ENCODE results near the gene UGT1A4.

UGT1A4 gene

DNA sequence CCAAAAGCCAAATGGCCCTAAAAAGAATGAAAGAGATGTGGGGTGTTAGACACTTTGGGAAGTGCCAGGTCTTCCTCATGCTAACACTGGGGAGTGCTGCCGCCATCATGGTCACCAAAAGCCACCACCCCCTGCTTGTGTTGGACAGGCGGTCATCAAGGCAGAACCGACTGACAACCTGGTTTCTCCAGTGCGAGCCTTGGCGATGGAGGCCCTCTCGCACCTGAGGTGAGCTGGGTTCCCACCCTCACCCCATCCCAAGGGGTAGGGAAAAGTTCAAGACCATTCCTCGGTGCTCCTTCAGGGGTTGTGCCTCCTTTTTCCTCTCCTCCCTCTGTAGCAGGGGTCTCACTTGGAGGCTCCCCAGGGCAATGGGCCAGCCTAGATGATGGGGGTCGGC lies 93.2 kb downstream of the UGT1A4 start:
- DNase-seq (ENCODE audit: low spot score) = no peak

DNA sequence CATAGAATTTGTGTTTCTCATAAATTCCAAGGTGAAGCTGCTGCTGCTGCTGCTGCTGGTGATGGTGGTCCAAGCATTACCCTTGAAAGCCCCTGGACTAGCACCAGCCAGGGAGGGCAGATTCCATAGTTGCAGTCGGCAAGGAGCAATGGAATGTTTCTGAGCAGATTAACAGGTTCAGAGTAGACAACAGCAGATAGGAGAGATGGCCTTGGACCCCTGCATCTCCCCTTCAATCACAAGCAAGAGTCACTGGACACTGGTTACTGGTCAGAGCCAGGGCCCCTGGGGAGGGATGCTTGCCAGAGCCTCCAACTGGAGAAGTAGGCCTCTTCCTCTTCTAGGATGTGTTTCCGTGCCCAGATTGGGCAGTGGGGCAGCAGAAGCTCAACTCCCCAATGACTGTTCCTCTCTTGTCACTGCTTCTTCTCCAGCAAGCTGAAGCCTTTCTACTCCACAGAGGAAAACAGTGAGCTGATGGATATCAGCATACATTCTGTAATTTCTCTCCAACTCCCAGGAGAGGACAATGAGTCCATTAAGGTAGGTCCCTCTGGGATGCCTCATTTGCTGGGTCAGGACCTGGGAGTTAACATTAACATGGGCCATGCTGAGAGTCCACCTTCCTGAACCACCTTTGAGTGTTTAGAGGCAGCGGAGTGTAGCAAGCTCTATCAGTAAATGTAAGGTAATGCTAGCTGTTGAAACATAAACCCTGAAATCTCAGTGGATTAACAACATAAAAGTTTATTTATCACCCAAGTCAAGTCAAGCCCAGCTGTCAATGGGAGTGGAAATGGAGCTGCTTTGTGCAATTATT lies 94.9 kb downstream of the UGT1A4 start:
- DNase-seq (ENCODE audit: low spot score) = peak; percentile 33

DNA sequence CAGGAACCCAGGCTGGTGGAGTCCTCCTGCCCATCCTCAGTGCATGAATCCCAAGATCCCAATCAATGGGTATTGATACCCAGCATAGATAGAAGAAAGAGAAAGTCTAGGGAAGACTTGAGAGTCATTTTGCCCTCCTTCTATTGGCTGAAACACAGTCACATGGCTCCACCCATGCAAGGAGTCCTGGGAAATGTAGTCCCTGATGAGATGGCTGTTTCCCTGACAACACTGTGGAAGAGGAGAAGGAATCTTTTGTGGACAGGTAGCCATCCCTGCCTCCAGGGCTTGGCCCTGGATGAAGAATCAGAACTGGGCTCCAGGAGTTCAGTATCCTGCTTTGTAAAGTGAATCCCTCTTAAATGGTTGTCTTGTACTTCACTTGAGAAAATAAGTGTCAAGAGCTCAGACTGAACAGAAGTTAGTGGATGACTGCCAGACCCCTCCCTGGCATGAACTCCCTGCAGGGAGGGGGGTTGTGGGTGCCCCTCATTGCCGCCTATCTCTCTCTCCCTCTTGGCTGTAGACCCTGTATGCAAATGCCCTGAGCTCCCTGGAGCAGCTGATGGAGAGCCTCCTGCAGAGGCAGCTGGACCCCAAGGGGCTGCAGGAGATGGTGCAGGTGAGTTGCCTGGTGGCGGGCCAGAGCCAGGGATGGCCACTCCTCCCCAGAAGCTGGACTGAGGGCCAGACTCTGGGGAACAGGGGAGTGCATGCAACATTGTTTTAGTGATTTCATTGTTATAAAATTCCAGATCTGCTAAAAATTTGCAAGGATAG lies 95.7 kb downstream of the UGT1A4 start:
- peak; percentile 18 for DNase-seq (ENCODE audit: low spot score)

DNA sequence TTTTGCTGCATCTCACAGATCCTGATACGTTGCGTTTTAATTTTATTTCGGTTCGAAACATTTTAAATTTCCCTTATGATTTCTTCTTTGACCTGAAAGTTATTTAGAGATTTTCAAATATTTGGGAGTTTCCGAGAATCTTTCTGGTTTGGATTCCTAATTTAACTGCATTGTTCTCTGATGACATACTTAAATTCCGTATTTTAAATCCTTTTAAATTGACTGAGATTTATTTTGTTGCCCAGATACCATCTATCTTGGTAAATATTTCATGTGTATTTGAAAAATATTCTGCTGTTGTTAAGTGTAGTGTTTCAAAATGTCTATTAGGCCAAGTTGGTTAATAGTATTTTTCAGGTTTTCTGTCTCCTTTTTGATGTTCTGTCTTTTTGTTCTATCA lies 97.3 kb downstream of the UGT1A4 start:
- DNase-seq (ENCODE audit: low spot score) = no peak

DNA sequence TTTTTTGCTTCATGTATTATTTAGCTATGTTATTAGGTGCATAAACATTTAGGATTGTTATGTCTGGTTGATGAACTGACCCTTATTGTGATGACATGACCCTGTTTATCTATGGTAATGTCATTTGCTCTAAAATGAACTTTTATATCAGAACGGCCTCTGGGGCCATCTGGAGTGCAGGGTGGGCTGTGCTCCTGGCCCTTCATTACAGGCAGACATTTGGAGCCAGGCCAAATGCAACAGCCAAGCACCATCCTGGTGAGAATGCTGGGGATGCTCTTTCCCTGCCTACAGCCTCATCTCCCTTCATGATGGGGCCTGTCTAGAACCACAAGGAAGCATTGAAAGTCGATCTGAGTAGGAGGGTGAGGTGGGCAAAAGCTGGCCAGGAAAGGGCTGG lies 97.8 kb downstream of the UGT1A4 start:
- no peak for DNase-seq (ENCODE audit: low spot score)

DNA sequence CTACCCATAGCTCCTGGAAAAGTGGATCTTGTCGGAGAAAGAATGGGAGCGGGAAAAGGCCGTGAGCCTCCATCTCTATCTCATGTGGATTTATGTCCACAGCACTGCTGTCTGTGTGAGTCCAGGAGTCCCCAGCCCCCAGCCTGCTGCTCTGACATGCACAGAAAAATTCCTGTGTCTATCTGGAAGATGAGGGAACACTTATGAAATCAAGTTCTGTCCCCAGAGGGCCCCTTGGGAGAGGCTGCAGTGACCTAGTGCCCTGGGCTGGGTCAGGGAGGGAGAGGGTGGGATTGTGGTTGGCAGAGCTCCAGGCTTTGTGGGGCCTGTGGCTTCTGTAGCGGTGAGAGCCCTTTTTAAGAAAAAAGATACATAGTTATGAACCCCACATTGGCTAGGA lies 98.2 kb downstream of the UGT1A4 start:
- DNase-seq (ENCODE audit: low spot score) = peak; percentile 31

DNA sequence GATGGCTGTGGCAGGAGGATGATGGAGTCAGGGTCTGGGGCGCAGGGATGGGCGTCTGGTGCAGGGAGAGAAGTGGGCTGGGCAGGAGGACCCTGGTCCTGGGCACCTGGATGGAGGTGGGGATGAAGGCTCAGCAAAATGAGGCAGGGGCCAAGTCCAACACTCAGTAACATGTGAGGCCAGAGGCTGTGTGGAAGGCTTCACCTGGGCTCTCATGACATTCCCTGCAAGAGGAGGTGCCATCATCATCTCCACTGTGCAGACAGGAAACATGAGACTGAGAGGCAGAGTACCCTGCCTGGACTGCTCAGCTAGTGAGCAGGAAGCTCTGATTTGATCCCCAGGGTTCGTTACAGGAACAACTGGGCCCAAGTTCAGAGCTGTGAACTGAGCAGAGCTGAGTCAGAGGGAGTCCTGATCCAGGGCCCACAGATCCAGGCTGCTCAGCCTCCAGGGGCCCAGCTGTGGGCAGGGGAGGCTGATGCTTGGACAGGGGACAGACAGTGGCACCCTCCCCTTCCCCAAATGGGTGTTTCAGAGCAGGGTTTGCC lies 98.9 kb downstream of the UGT1A4 start:
- DNase-seq (ENCODE audit: low spot score) = peak; percentile 41

DNA sequence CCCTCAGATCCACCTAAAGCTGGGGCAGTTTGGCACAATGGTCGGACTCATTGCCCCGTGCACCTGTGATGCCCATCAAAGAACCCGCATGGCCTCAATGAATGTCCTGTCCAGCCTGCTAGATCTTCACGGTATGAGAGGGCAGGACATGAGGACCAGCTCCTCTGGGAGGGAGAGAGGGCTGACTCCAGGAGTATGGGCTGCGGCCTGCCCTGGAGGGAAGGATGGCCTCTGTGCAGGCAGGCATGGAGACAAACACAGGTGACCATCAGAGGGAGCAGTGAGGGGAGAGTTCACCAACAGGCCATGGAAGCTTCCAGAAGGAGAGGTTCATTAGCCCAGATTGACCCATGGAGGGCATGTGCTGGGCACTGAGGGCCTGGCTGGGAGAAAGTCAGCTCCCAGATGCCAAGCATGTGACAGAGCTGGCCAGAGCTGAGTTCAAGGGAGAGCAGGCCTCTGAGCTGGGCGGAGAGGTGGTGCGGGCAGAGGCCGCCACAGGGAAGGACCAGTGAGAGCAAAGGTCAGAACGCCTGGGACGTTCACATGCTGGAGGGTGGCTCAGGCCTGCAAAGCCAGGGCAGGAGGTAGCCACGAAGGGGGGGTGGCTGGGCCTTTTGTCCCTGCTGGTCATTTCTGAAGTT lies 99.6 kb downstream of the UGT1A4 start:
- peak; percentile 23 for DNase-seq (ENCODE audit: low spot score)

DNA sequence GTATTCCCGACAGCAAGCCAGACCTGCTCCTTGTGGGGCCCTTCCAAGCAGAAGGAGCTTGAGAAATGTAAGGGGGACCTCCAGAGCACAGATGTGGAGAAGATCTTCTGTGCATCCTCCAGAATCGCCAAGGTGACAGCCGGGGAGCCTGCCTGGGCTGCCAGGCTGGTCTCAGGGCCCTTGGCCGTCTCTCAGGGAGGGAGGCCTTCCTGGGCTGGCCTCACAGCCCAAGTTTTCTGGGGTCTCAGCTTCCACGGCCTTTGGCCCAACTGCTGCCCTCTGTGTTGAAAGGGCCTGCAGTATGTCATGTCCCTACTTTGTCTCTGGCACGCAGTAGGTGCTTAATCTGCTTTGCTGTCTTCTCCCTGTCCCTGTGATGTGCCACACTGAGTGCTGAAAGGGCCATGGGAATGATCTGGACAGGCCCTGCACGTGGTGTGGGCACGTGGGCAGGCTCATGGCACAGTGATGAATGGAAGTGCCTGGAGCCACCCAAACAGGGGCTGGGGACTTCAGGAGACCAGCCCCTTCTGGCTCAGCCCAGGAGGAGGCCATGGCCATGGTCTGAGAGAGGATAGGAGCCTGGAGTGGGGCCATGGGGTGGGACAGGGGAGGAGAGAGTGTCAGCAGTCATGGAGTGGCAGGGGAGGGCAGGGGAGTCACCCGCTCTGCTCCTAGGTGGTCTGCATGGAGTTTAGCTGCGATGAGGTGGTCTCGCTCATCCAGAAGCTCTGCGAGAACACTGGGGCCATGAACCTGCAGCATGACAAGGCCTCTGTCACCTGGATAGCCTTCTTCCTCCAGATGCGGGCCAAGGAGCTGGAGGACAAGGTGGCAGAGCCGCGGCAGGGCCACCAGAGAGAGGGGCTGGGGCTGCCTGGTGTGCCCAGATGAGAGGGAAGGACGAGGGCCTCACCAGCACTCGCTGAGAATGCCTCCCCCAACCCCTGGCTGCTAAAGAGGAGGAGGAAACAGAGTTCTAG lies 100.4 kb downstream of the UGT1A4 start:
- DNase-seq (ENCODE audit: low spot score) = peak; percentile 40

DNA sequence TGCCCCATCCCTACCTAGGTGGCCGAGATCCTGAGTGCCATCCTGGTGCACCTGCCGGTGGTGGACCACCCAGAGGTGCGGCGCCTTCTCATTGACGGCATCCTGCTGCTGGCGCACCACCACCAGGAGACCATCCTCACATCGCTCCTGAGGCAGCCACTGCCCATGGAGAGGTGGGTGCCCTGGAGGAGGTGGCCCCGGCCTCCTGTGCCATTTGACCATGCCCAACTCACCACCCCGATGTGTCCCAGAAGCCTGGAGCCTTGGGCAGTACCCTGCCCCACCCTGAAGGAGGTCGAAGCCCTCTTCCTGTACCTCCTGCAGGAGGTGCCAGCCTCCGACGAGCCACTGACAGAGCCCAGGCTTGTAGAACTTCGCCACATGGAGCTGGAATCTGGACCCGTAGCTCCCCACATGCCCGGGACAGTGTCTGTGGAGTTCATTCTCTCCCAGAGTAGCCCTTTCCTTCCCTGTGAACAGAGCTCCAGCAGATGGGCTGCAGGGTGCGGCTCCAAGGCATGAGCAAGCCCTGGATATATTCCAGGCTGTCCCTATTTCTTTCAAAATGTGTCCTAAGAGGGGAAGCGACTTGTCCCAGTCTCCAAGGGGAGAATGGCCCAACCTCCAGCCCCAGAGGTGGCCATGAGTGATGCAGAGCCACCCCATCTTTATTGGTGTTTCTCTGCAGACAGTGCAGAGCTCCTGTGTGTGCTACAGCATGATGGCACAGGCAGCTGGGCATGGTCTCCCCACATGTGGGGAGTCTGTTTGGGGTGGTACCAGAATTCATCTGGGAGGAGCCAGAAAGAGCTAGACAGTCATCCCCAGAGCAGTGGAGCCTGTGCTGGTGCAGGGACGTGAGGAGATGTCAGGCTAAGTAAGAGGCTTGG lies 101.6 kb downstream of the UGT1A4 start:
- DNase-seq (ENCODE audit: low spot score) = peak; percentile 31

DNA sequence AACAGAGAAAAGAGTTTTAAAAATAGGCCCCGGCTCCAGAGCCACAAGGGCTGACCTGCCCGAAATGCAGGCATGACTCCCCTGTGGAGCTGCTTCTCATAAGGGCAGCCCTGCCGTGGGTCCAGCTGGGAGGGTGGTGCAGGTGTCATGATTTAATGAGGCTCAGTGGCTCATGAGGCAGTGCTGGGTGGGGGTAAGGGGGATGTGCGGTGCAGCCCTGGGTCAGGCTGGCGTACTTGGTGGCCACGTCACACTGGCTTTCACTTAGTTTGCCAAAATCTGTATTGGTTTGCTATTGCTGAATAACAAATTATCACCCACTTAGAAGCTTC lies 102.2 kb downstream of the UGT1A4 start:
- peak; percentile 15 for DNase-seq (ENCODE audit: low spot score)

DNA sequence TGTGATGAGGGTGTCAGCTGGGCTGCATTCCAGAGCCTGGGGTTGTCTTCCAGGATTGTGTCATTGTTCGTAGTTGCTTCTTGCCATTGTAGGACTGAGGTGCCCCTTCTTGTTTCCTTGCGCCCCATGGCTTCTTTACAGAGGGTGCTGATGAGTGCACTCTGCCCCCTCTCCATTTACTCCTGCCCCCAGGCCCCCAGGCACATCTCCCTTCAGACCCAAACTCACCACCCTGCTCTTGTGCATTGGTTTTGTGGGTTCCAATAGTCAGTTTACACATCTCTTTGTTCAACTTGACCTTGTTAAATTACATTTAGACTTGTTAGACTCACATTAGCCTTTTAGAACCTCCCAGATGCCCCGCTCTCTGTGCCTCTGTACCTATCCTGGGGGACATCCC lies 102.7 kb downstream of the UGT1A4 start:
- no peak for DNase-seq (ENCODE audit: low spot score)

DNA sequence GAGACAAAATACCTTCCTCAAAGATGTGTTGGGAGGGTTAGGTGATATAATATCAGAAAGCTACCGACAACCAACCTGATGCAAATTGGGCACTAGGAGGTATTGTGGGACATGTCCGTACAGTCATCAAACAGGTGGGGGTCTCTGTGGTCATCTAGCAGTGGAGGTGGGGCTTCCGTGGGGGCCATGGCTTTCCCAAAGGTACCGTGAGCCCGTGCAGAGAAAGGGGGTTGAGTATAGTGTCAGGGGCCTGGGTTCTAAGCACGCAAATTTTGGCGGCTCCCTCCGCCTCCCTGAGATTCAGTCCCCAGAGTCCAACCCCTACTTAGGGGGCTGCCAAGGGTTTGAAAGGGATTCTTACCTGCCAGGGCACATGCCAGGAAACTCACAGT lies 103.2 kb downstream of the UGT1A4 start:
- peak; percentile 9 for DNase-seq (ENCODE audit: low spot score)

DNA sequence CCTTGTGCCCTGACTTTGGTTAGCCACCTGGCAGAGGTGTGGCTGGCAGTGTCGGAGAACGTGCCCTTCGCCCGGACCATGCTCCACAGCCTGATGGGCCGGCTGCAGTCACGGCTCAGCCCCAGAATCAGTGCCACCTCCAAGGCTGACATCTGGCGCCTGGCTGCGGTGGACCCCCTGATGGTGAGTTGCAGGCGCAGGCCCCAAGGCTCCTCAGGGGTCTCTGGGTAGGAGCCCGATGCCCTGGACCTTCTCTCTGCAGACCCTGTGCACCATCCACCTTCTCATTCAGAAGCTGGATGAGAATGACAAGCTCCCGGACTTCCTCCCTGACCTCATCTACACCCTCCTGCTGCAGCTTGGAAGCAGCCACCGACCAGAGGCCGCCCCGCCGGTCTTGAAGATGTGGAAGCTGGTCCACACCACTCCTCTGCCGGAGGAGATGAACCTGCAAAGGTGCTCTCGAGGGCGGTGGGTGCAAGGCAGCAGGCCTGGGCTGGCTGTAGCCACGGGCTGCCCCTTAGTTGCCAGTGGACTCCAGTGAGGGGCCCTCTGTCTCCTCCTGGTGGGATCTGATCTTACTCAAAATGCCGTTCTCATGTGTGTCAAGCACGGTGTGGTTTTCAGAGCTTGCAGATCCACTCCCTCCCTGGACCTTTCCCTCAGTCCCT lies 103.7 kb downstream of the UGT1A4 start:
- peak; percentile 44 for DNase-seq (ENCODE audit: low spot score)

Data from left forelimb (tissue), 1 donor.